Measurements from ENCODE around the gene RPS3A.

- TF ChIP-seq CTCF (IDR thresholded peaks at IDR 0.05; ENCODE audit: insufficient read depth, low read length, poor library complexity, severe bottlenecking) (no peak), EZH2phosphoT487 (conservative IDR thresholded peaks at IDR 0.05; ENCODE audit: low read length) (no peak)
These were observed 8.4 kb upstream of the RPS3A start for GRCh38 chr4:151091047-151091446.
